HL-60 (cell line): Measurements from ENCODE around the gene C11orf54.
"Not testable (repeated sequence)": the region's sequence is repeated elsewhere in the genome, so short reads cannot be mapped to it uniquely, and the experiment has no call there.

Experiments
- DNase-seq, 2 experiments: peaks; one replicate each; pipeline ENCODE4 v3.0.0-alpha.2; 2010 to 2020; ENCODE audit warnings: low read depth in 1 of 2, low spot score in 1 of 2
- H3K27ac ChIP-seq: fragments of 250-450 bp; sonication (Bioruptor Pico); replicated peaks from 2 replicates; pipeline ENCODE4 v1.5.1; 2020; ENCODE audit warnings: mild to moderate bottlenecking, moderate library complexity
- H3K27me3 ChIP-seq: fragments of 250-450 bp; sonication (Bioruptor Pico); 2 replicates; pipeline ENCODE4 v1.5.1; 2021; ENCODE audit warnings: mild to moderate bottlenecking, moderate library complexity; ENCODE audit not compliant: insufficient read depth, poor library complexity, severe bottlenecking
- H3K4me3 ChIP-seq: replicated peaks from 2 replicates; pipeline ENCODE4 v1.5.1; 2011; ENCODE audit warnings: mild to moderate bottlenecking, control low read depth, low read length; ENCODE audit not compliant: insufficient read depth
- GABPA ChIP-seq: IDR thresholded peaks from 2 replicates; pipeline ENCODE4 v1.6.1; 2012; ENCODE audit warnings: low read depth
- POLR2AphosphoS5 ChIP-seq: IDR thresholded peaks from 2 replicates; pipeline ENCODE4 v1.6.1; 2012; ENCODE audit warnings: low read depth
- SPI1 ChIP-seq: IDR thresholded peaks from 2 replicates; pipeline ENCODE4 v1.6.1; 2012; ENCODE audit warnings: low read depth, mild to moderate bottlenecking, borderline replicate concordance
- TF ChIP-seq, protein P1 (sequence below): IDR thresholded peaks from 2 replicates; pipeline ENCODE4 v1.6.1; 2012; ENCODE audit warnings: low read depth; ENCODE audit not compliant: insufficient replicate concordance
- TF ChIP-seq, protein P2 (sequence below): IDR thresholded peaks from one replicate; pipeline ENCODE4 v1.5.1; 2011; ENCODE audit warnings: low read length, control low read depth, inconsistent platforms; ENCODE audit not compliant: insufficient read depth

Gene C11orf54

DNA sequence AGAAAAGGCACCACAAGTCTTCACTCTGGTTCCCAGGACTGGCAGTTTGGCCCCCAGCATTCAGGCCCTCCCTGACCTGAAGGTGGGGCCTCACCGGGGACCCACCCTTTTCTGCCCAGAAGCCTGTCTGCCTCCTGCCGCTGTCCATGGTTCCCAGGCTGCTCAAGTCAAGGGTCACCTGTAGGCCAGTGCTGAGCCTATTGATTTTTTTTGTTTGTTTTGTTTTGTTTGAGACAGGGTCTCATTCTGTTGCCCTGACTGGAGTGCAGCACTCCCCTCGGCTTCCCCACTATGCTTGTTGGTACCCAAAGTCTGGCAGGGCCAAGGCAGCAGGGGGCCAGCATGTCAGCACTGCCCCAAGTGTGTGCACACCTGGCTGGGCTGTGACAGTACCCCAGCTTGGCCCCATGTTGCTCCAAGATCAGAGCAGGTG is 31.6 kb downstream of the C11orf54 start:
- Histone ChIP-seq H3K27ac (no peak overlapping the region), H3K4me3 (no peak overlapping the region), H3K27me3 (no peaks in the 10 kb centered on the region)
- TF ChIP-seq, protein P1, sequence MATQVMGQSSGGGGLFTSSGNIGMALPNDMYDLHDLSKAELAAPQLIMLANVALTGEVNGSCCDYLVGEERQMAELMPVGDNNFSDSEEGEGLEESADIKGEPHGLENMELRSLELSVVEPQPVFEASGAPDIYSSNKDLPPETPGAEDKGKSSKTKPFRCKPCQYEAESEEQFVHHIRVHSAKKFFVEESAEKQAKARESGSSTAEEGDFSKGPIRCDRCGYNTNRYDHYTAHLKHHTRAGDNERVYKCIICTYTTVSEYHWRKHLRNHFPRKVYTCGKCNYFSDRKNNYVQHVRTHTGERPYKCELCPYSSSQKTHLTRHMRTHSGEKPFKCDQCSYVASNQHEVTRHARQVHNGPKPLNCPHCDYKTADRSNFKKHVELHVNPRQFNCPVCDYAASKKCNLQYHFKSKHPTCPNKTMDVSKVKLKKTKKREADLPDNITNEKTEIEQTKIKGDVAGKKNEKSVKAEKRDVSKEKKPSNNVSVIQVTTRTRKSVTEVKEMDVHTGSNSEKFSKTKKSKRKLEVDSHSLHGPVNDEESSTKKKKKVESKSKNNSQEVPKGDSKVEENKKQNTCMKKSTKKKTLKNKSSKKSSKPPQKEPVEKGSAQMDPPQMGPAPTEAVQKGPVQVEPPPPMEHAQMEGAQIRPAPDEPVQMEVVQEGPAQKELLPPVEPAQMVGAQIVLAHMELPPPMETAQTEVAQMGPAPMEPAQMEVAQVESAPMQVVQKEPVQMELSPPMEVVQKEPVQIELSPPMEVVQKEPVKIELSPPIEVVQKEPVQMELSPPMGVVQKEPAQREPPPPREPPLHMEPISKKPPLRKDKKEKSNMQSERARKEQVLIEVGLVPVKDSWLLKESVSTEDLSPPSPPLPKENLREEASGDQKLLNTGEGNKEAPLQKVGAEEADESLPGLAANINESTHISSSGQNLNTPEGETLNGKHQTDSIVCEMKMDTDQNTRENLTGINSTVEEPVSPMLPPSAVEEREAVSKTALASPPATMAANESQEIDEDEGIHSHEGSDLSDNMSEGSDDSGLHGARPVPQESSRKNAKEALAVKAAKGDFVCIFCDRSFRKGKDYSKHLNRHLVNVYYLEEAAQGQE: peak; percentile 87
- TF ChIP-seq GABPA: no peak
- DNase-seq: no peak

DNA sequence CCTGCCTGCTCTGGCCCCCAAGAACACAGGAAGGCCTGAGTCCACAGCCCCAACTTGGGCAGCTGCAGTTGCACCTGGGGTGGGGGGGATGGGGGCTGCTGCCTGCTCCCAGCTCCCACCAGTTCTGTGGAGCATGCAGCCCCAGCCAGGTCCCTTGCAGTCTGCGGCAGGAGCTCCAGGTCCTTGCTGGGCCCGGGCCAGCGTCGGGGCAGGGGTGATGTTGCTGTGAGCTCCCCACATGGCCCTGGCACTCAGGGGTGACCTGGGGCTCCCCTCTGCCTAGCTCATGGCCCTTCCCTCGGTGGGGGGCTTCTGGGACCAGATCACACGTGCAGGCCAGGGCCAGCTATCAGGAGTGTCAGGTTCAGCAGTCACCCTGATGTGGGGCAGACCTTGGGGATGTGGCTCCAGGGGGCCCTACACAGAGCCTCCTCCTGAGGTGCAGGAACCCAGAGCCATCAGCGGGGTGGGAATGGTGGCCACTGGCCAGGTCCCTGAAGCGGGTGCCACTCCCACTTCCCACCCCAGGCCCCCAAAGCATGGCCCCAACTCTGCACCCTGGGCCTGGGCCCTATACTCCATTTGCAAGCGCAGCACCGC is 32.2 kb downstream of the C11orf54 start:
- H3K4me3 ChIP-seq: no peak overlapping the region
- H3K27me3 ChIP-seq: no peaks in the 10 kb centered on the region
- no peak for TF ChIP-seq SPI1
- TF ChIP-seq, protein P1: no peak
- no peak for DNase-seq
- no peak overlapping the region for H3K27ac ChIP-seq

DNA sequence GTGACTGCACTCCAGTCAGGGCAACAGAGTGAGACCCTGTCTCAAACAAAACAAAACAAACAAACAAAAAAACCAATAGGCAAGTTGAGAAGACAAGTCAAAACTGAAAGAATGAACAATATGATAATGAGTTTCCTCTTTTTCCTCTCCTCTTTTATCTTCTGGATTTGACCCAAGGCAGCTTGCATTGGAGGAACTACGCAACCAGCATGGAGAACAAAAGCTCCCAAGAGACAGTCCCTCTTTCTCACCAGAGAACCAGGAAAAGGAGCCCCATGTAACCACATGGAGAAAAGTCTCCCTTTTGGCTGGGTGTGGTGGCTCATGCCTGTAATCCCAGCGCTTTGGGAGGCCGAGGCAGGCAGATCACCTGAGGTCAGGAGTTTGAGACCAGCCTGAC is 33.1 kb downstream of the C11orf54 start:
- DNase-seq: peak in 1 of 2 experiments; percentile 4
- not testable (repeated sequence) for H3K27ac ChIP-seq, H3K4me3 ChIP-seq, H3K27me3 ChIP-seq

DNA sequence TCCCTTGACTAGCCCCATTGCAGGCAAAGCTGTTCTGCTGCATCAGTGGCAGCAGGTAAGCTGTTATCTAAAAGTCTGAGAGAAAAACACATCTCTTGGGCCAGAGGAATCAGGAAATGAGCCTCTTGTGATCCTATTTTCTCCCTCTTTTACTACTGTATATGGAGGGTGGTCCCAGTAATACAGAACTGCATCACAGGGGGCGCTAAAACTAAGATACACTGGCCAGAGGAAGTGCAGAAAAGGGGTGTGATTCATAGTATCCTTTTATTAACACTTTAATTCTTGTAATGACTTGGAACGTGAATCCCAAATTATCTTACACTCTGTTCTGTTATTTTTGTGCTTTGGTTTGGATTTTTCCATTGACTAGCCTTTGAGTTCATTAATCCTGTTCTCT is 33.8 kb downstream of the C11orf54 start:
- no peak overlapping the region for H3K27ac ChIP-seq
- DNase-seq: no peak
- no peaks in the 10 kb centered on the region for H3K27me3 ChIP-seq
- TF ChIP-seq, protein P2, sequence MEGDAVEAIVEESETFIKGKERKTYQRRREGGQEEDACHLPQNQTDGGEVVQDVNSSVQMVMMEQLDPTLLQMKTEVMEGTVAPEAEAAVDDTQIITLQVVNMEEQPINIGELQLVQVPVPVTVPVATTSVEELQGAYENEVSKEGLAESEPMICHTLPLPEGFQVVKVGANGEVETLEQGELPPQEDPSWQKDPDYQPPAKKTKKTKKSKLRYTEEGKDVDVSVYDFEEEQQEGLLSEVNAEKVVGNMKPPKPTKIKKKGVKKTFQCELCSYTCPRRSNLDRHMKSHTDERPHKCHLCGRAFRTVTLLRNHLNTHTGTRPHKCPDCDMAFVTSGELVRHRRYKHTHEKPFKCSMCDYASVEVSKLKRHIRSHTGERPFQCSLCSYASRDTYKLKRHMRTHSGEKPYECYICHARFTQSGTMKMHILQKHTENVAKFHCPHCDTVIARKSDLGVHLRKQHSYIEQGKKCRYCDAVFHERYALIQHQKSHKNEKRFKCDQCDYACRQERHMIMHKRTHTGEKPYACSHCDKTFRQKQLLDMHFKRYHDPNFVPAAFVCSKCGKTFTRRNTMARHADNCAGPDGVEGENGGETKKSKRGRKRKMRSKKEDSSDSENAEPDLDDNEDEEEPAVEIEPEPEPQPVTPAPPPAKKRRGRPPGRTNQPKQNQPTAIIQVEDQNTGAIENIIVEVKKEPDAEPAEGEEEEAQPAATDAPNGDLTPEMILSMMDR: no peak
- TF ChIP-seq SPI1 (peak; percentile 35; the same call in 1 of the 2 replicates), GABPA (no peak), POLR2AphosphoS5 (no peak)
- TF ChIP-seq, protein P1: no peak
- H3K4me3 ChIP-seq: no peak overlapping the region

DNA sequence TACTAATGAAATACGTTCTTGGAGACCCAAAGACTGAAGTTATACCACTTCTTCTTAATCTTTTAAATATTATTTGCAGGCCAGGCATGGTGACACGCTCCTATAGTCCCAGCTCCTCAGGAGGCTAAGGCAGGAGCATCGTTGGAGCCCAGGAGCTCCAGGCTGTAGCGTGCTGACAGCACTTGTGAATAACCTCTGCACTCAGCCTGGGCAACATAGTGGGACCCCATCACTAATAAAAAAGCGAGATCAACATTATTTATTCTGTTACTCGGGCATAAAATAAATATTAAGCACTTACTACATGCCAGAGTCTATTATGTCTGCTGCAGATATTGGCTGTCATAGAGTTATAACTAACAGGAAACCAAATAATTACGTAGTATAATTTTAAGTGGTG is 41.9 kb downstream of the C11orf54 start:
- DNase-seq: no peak
- peak overlapping the region; percentile 93; the same call in 1 of the 2 replicates for H3K27ac ChIP-seq

More for the DNA sequence above, 41.9 kb downstream of the C11orf54 start:
- no peaks in the 10 kb centered on the region for H3K27me3 ChIP-seq
- peak overlapping the region; percentile 95 for H3K4me3 ChIP-seq
- no peak for TF ChIP-seq POLR2AphosphoS5
- TF ChIP-seq, protein P2: no peak
- no peak for TF ChIP-seq GABPA
- TF ChIP-seq, protein P1: no peak
- no peak for TF ChIP-seq SPI1
